WTC11 (cell line): ENCODE results near the gene PPAN.

Experiments
- FOXK1 ChIP-seq: sonication (generic); formaldehyde crosslinking; IDR thresholded peaks from 2 replicates; pipeline ENCODE4 v1.8.0; 2022; ENCODE audit warnings: mild to moderate bottlenecking, moderate library complexity, missing genetic modification reagents
- FOXP1 ChIP-seq: sonication (generic); formaldehyde crosslinking; IDR thresholded peaks from 2 replicates; pipeline ENCODE4 v1.8.0; 2022; ENCODE audit warnings: missing genetic modification reagents, mild to moderate bottlenecking, moderate library complexity, borderline replicate concordance
- NR3C1 ChIP-seq: sonication (generic); formaldehyde crosslinking; conservative IDR thresholded peaks from 2 replicates; pipeline ENCODE4 v1.8.1; 2023; ENCODE audit warnings: low read depth, mild to moderate bottlenecking, missing genetic modification reagents
- RELA ChIP-seq: sonication (generic); formaldehyde crosslinking; IDR thresholded peaks from 2 replicates; pipeline ENCODE4 v1.8.1; 2022; ENCODE audit warnings: missing genetic modification reagents, mild to moderate bottlenecking, borderline replicate concordance
- SMAD3 ChIP-seq: sonication (generic); formaldehyde crosslinking; IDR thresholded peaks from 2 replicates; pipeline ENCODE4 v1.8.0; 2022; ENCODE audit warnings: missing genetic modification reagents, mild to moderate bottlenecking, borderline replicate concordance
- TCF7 ChIP-seq: sonication (generic); formaldehyde crosslinking; IDR thresholded peaks from 2 replicates; pipeline ENCODE4 v1.8.0; 2022; ENCODE audit warnings: mild to moderate bottlenecking, low read depth, missing genetic modification reagents, moderate library complexity
- TEAD4 ChIP-seq: sonication (generic); formaldehyde crosslinking; IDR thresholded peaks from 2 replicates; pipeline ENCODE4 v1.8.0; 2022; ENCODE audit warnings: mild to moderate bottlenecking, missing genetic modification reagents
- ZNF121 ChIP-seq: sonication (generic); formaldehyde crosslinking; IDR thresholded peaks from 2 replicates; pipeline ENCODE4 v1.8.0; 2023; ENCODE audit warnings: missing genetic modification reagents
- ZNF138 ChIP-seq: sonication (generic); formaldehyde crosslinking; conservative IDR thresholded peaks from 2 replicates; pipeline ENCODE4 v1.8.1; 2022; ENCODE audit warnings: mild to moderate bottlenecking, moderate library complexity, missing genetic modification reagents
- TF ChIP-seq, protein P1 (sequence below): fragments of 200-600 bp; IDR thresholded peaks from 2 replicates; pipeline ENCODE4 v1.8.0; 2022; ENCODE audit warnings: antibody characterized with exemption
- TF ChIP-seq, protein P2 (sequence below): sonication (generic); formaldehyde crosslinking; IDR thresholded peaks from 2 replicates; pipeline ENCODE4 v1.8.0; 2022; ENCODE audit warnings: missing genetic modification reagents
- TF ChIP-seq, protein P3 (sequence below): sonication (generic); formaldehyde crosslinking; conservative IDR thresholded peaks from 2 replicates; pipeline ENCODE4 v1.8.1; 2023; ENCODE audit warnings: mild to moderate bottlenecking, low read depth, missing genetic modification reagents, moderate library complexity

DNA sequence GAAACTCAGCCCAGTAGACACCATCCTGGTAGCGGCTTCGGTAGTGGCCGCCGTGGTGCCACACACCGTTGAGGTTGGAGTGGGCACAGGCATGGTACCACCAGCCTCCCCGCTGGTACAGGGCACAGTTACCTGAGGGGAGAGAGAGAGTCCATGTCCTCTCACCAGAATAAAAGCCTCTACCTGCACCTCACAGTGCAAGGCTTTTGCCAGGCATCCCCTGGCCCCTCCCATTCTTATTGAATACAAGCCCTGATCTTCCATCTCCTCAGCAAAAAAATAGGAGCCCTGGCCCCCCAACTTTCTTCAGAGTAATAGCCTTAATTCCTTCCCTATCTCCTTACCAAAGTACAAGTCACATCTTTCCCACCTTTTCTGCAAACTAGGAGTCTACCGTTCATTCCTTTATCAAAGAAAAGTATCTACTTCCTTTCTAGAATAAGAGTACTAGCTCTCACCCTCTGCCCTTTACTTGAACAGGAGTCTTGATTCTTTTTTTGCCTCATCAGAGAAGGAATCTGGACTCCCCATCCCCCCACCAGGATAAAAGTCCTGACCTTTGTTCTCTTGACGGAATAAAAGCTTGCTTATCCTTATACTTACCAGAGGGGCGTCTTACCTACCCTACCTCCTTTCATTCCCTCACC, 13.4 kb upstream of the PPAN start:
- TF ChIP-seq, protein P1, sequence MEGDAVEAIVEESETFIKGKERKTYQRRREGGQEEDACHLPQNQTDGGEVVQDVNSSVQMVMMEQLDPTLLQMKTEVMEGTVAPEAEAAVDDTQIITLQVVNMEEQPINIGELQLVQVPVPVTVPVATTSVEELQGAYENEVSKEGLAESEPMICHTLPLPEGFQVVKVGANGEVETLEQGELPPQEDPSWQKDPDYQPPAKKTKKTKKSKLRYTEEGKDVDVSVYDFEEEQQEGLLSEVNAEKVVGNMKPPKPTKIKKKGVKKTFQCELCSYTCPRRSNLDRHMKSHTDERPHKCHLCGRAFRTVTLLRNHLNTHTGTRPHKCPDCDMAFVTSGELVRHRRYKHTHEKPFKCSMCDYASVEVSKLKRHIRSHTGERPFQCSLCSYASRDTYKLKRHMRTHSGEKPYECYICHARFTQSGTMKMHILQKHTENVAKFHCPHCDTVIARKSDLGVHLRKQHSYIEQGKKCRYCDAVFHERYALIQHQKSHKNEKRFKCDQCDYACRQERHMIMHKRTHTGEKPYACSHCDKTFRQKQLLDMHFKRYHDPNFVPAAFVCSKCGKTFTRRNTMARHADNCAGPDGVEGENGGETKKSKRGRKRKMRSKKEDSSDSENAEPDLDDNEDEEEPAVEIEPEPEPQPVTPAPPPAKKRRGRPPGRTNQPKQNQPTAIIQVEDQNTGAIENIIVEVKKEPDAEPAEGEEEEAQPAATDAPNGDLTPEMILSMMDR = no peak
- TF ChIP-seq FOXK1 = no peak
- TF ChIP-seq NR3C1 (CRISPR knock-in tag) = no peak
- TF ChIP-seq, protein P2, sequence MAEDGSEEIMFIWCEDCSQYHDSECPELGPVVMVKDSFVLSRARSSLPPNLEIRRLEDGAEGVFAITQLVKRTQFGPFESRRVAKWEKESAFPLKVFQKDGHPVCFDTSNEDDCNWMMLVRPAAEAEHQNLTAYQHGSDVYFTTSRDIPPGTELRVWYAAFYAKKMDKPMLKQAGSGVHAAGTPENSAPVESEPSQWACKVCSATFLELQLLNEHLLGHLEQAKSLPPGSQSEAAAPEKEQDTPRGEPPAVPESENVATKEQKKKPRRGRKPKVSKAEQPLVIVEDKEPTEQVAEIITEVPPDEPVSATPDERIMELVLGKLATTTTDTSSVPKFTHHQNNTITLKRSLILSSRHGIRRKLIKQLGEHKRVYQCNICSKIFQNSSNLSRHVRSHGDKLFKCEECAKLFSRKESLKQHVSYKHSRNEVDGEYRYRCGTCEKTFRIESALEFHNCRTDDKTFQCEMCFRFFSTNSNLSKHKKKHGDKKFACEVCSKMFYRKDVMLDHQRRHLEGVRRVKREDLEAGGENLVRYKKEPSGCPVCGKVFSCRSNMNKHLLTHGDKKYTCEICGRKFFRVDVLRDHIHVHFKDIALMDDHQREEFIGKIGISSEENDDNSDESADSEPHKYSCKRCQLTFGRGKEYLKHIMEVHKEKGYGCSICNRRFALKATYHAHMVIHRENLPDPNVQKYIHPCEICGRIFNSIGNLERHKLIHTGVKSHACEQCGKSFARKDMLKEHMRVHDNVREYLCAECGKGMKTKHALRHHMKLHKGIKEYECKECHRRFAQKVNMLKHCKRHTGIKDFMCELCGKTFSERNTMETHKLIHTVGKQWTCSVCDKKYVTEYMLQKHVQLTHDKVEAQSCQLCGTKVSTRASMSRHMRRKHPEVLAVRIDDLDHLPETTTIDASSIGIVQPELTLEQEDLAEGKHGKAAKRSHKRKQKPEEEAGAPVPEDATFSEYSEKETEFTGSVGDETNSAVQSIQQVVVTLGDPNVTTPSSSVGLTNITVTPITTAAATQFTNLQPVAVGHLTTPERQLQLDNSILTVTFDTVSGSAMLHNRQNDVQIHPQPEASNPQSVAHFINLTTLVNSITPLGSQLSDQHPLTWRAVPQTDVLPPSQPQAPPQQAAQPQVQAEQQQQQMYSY (CRISPR knock-in tag) = no peak
- no peak for TF ChIP-seq ZNF121
- TF ChIP-seq, protein P3, sequence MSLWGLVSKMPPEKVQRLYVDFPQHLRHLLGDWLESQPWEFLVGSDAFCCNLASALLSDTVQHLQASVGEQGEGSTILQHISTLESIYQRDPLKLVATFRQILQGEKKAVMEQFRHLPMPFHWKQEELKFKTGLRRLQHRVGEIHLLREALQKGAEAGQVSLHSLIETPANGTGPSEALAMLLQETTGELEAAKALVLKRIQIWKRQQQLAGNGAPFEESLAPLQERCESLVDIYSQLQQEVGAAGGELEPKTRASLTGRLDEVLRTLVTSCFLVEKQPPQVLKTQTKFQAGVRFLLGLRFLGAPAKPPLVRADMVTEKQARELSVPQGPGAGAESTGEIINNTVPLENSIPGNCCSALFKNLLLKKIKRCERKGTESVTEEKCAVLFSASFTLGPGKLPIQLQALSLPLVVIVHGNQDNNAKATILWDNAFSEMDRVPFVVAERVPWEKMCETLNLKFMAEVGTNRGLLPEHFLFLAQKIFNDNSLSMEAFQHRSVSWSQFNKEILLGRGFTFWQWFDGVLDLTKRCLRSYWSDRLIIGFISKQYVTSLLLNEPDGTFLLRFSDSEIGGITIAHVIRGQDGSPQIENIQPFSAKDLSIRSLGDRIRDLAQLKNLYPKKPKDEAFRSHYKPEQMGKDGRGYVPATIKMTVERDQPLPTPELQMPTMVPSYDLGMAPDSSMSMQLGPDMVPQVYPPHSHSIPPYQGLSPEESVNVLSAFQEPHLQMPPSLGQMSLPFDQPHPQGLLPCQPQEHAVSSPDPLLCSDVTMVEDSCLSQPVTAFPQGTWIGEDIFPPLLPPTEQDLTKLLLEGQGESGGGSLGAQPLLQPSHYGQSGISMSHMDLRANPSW (CRISPR knock-in tag) = no peak
- no peak for TF ChIP-seq ZNF138 (CRISPR knock-in tag)
- TF ChIP-seq RELA (CRISPR knock-in tag) = no peak
- TF ChIP-seq TEAD4 (CRISPR knock-in tag) = no peak
- no peak for TF ChIP-seq SMAD3 (CRISPR knock-in tag)
- TF ChIP-seq TCF7 (CRISPR knock-in tag) = no peak
- no peak for TF ChIP-seq FOXP1 (CRISPR knock-in tag)
